GM23248 (cell line): ENCODE measurements around the gene SARNP. TPM values are rescaled to one million over a fixed set of nuclear protein-coding genes. Genes with fewer than 3 reads are reported as not detected.
A peak's percentile ranks its signal among the peaks of the same experiment; 100 is the strongest.

ENCODE experiments used
- DNase-seq: peaks from one replicate; pipeline ENCODE4 v3.0.0-alpha.2; 2015
- H2AFZ ChIP-seq: fragments of 200-600 bp; sonication (generic); 2 replicates; pipeline ENCODE4 v1.6.1; 2016; ENCODE audit warnings: antibody characterized with exemption
- H3F3A ChIP-seq: fragments of 200-600 bp; sonication (generic); 2 replicates; pipeline ENCODE4 v1.6.1; 2016; ENCODE audit warnings: mild to moderate bottlenecking, antibody characterized with exemption, mixed run types; ENCODE audit not compliant: insufficient read depth
- H3K27ac ChIP-seq: fragments of 200-600 bp; sonication (generic); 2 replicates; pipeline ENCODE4 v1.5.1; 2016; ENCODE audit warnings: mild to moderate bottlenecking
- H3K27me3 ChIP-seq: fragments of 200-600 bp; sonication (generic); replicated peaks from 2 replicates; pipeline ENCODE4 v1.6.1; 2016; ENCODE audit warnings: mild to moderate bottlenecking; ENCODE audit not compliant: insufficient read depth
- H3K36me3 ChIP-seq: fragments of 200-600 bp; sonication (generic); 2 replicates; pipeline ENCODE4 v1.6.1; 2016; ENCODE audit warnings: low read depth, mild to moderate bottlenecking
- H3K4me1 ChIP-seq: fragments of 200-600 bp; sonication (generic); 2 replicates; pipeline ENCODE4 v1.6.1; 2016; ENCODE audit warnings: mild to moderate bottlenecking; ENCODE audit not compliant: insufficient read depth
- H3K4me2 ChIP-seq: fragments of 200-600 bp; sonication (generic); one replicate; pipeline ENCODE4 v1.6.1; 2016; ENCODE audit warnings: mild to moderate bottlenecking; ENCODE audit not compliant: unreplicated experiment
- H3K4me3 ChIP-seq: fragments of 200-600 bp; sonication (generic); 2 replicates; pipeline ENCODE4 v1.5.1; 2016; ENCODE audit warnings: mild to moderate bottlenecking
- H3K79me2 ChIP-seq: fragments of 200-600 bp; sonication (generic); 2 replicates; pipeline ENCODE4 v1.6.1; 2016; ENCODE audit warnings: mild to moderate bottlenecking; ENCODE audit not compliant: insufficient read depth
- H3K9ac ChIP-seq: fragments of 200-600 bp; sonication (generic); 2 replicates; pipeline ENCODE4 v1.6.1; 2016; ENCODE audit warnings: mild to moderate bottlenecking
- H3K9me2 ChIP-seq: fragments of 200-600 bp; sonication (generic); 2 replicates; pipeline ENCODE4 v1.6.1; 2016; ENCODE audit warnings: mixed run types, mild to moderate bottlenecking, moderate library complexity; ENCODE audit not compliant: insufficient read depth
- H3K9me3 ChIP-seq: fragments of 200-600 bp; sonication (generic); one replicate; pipeline ENCODE4 v1.6.1; 2017; ENCODE audit warnings: low read depth
- H4K20me1 ChIP-seq: fragments of 200-600 bp; sonication (generic); 2 replicates; pipeline ENCODE4 v1.6.0; 2016; ENCODE audit not compliant: insufficient read depth
- EZH2 ChIP-seq: fragments of 200-600 bp; sonication (generic); IDR thresholded peaks from 2 replicates; pipeline ENCODE4 v1.6.1; 2018; ENCODE audit warnings: antibody characterized with exemption, mild to moderate bottlenecking; ENCODE audit not compliant: insufficient read depth, poor library complexity, severe bottlenecking
- EZH2phosphoT487 ChIP-seq: fragments of 200-600 bp; sonication (generic); IDR thresholded peaks from 2 replicates; pipeline ENCODE4 v1.6.1; 2018; ENCODE audit warnings: antibody characterized with exemption, moderate library complexity, mild to moderate bottlenecking, low read depth; ENCODE audit not compliant: insufficient read depth
- WGBS, 2 experiments: methylation state at CpG; one replicate each; pipeline ENCODE4 v1.1.6; 2015 to 2017; ENCODE audit warnings: low lambda C conversion rate in 2 of 2, low coverage in 1 of 2; ENCODE audit errors: missing lambda C conversion rate in 2 of 2; 5-methylcytosine and 5-hydroxymethylcytosine counted together
- in situ Hi-C: fragments of 300-500 bp; cut with MboI; formaldehyde crosslinking; loops from 2 replicates; pipeline ENCODE4 v1.15.0; 2020
- polyA plus RNA-seq: library from polyadenylated mRNA; unstranded; fragments of >200 nt; fragmentation: Nextera tagmentation; extraction: Ambion mirVana; gene quantifications from 2 replicates; pipeline ENCODE4 v1.2.1, GENCODE V29; 2016
- total RNA-seq: library from RNA; depleted of rRNA; stranded (reverse); fragments of >200 nt; shearing (Covaris generic); gene quantifications from 2 replicates; pipeline ENCODE4 v1.2.3, GENCODE V29; 2014

SARNP gene
- total and polyA plus RNA-seq, 2 experiments from 2014 or later = 53.6 to 131 TPM

DNA sequence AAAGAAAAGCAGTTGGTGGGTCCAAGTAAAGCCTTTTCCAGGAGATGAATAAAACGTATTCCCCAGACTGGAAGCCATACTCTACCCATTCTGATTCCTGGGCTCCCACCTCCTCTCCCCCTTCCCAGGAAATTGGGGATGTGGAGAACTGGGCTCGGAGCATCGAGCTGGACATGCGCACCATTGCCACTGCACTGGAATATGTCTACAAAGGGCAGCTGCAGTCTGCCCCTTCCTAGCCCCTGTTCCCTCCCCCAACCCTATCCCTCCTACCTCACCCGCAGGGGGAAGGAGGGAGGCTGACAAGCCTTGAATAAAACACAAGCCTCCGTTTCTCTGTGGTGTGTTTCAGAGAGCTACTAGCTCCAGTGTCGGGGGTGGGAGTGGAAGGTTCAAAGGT, 98.2 kb downstream of the SARNP start:
- no peaks in the 10 kb centered on the region for H3K9me3 ChIP-seq
- no peaks in the 10 kb centered on the region for H3K27me3 ChIP-seq
- in situ Hi-C loops = no loop called here
- DNase-seq = no peak
- 66 to 74% methylated on average over 7 of the region's 7 CpGs for WGBS, 2 experiments
- peaks cover 12% of the 10 kb centered on the region for H3K36me3 ChIP-seq
- H3K4me1 ChIP-seq = peaks cover 56% of the 10 kb centered on the region
- TF ChIP-seq EZH2phosphoT487 (no peak), EZH2 (no peak)
- H4K20me1 ChIP-seq = no peaks in the 10 kb centered on the region
- H3K27ac ChIP-seq = peak overlapping the region; percentile 81
- peak overlapping the region; percentile 65; the same call in 1 of the 2 replicates for H3K9ac ChIP-seq
- 0 out of 2 replicates have a peak, but pooled peaks cover 4% of the 10 kb centered on the region for H3K79me2 ChIP-seq
- no peak overlapping the region for H3K4me3 ChIP-seq
- no peak overlapping the region for H2AFZ ChIP-seq
- H3F3A ChIP-seq = peaks cover 83% of the 10 kb centered on the region
- H3K9me2 ChIP-seq = no peaks in the 10 kb centered on the region
- H3K4me2 ChIP-seq = peak overlapping the region; percentile 90

DNA sequence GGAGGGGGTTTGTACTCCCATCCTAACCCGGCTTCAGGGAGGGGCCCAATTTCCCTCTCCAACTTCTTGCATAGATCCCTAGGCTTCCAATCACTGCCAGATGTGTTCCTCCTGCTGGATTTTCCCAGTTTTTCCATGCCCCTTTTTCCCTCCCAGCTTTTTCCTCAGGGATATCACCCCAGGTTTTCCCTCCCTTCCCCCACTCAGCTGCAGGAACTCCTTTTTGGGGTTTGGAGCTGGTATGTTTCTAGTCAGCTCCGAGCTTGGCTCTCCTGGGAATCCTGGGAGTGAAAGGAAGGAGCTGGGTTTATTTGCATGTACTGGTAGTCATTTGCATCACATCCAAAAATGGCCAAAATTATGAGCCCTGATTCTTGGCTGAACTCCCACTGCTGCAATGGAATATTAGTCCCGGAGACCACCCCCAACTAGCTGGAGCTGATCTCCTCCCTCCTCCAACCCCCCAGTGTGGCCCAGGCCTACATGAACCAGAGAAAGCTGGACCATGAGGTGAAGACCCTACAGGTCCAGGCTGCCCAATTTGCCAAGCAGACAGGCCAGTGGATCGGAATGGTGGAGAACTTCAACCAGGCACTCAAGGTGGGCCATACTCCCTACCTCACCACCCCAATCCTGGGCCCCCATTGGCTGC, 98.8 kb downstream of the SARNP start:
- H3K79me2 ChIP-seq = 0 out of 2 replicates have a peak, but pooled peaks cover 4% of the 10 kb centered on the region
- H2AFZ ChIP-seq = no peak overlapping the region
- peaks cover 55% of the 10 kb centered on the region for H3K4me1 ChIP-seq
- no peaks in the 10 kb centered on the region for H3K9me3 ChIP-seq
- no peak for DNase-seq
- H3F3A ChIP-seq = peaks cover 77% of the 10 kb centered on the region
- WGBS, 2 experiments = 41% methylated on average over 4 of the region's 4 CpGs
- in situ Hi-C loops = no loop called here
- no peaks in the 10 kb centered on the region for H4K20me1 ChIP-seq
- no peak overlapping the region for H3K9ac ChIP-seq
- H3K4me3 ChIP-seq = peak overlapping the region; percentile 85; the same call in 1 of the 2 replicates
- H3K4me2 ChIP-seq = no peak overlapping the region
- no peaks in the 10 kb centered on the region for H3K9me2 ChIP-seq
- H3K27me3 ChIP-seq = no peaks in the 10 kb centered on the region
- TF ChIP-seq EZH2phosphoT487 (no peak), EZH2 (no peak)
- H3K36me3 ChIP-seq = peaks cover 6% of the 10 kb centered on the region; the same call in 1 of the 2 replicates
- peak overlapping the region; percentile 90; the same call in 1 of the 2 replicates for H3K27ac ChIP-seq

DNA sequence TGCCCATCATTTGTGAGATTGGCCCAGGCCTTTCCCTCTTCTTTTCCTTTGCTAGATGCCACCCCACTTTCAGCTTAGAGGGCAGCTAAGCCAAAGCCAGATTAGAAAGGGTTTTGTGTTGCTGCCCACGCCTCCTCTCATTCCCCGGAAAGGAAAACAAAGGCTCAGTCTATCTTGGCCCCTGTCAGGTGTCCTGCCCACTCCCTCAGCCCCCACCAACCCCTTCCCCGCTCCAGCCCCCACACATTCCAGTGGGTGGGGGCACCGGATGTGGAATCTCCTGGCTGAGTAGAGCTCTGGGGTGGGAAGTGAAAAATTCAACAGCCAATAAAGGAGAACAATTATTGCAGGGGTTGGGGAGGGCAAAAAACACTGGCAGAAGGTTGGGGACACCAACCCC, 99.5 kb downstream of the SARNP start:
- TF ChIP-seq EZH2 (no peak), EZH2phosphoT487 (no peak)
- H3K4me2 ChIP-seq = peak overlapping the region; percentile 78
- peak overlapping the region; percentile 85 for H3K4me3 ChIP-seq
- H3K4me1 ChIP-seq = peaks cover 61% of the 10 kb centered on the region
- H3K27ac ChIP-seq = peak overlapping the region; percentile 90
- in situ Hi-C loops = no loop called here
- no peaks in the 10 kb centered on the region; the same call in 1 of the 2 replicates for H3K36me3 ChIP-seq
- H3F3A ChIP-seq = peaks cover 77% of the 10 kb centered on the region
- 25% methylated on average over 4 of the region's 4 CpGs for WGBS, 2 experiments
- peak overlapping the region; percentile 15; the same call in 1 of the 2 replicates for H3K9ac ChIP-seq
- H4K20me1 ChIP-seq = no peaks in the 10 kb centered on the region
- DNase-seq = no peak
- no peaks in the 10 kb centered on the region for H3K9me3 ChIP-seq
- H2AFZ ChIP-seq = no peak overlapping the region
- no peaks in the 10 kb centered on the region for H3K27me3 ChIP-seq
- H3K9me2 ChIP-seq = no peaks in the 10 kb centered on the region
- H3K79me2 ChIP-seq = 0 out of 2 replicates have a peak, but pooled peaks cover 4% of the 10 kb centered on the region

DNA sequence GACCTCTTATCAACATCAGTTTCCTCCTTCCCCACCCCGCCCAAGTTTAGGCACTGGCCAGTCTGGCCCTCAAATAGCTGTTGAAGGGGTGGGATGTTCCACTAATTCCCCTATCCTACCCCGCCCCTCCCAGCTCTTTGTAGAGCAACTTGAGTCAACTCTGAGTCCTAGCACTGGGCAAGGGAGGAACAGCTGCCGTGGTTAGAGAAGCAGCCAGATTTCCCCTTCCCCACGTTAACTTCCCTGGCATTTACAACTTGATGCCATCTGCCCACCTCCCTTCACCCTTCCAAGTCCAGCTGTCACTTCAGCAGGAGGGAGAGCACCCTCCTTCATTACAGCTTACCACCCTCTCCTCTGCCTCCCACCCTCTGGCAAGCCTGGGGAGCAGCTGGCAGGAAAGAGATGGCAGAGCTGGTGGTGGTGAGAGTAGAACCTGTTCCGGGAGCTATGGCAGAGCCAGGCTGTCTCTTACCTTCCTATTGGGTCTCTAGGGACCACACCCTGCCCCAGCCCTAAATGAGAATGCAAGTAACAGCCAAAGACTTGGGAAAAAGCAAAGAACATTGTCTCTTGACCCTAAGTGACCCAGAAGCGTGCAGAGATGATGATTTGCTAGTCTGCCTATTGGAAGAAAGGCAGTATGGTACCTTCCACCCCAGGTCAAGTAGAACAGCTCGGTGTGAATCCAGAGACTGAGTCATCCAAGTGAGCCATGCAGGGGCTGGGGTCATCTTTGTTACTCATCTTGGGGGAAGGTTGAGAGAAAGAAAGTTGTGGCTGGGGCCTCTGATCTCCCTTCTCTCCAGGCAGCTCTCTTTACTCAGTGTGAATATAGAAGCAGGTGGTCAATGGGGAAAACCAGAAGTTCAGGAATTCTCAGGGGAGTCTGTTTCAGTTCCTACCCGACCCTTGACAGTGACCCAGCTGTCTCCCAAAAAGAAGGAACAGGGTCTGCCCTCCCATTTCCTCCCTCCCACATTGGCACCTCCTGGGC, 100.2 kb downstream of the SARNP start:
- TF ChIP-seq EZH2 (no peak), EZH2phosphoT487 (no peak)
- Histone ChIP-seq H3K27ac (peak overlapping the region; percentile 90), H3K4me1 (peaks cover 68% of the 10 kb centered on the region), H4K20me1 (no peaks in the 10 kb centered on the region), H2AFZ (peak overlapping the region; percentile 89; the same call in 1 of the 2 replicates), H3K4me2 (peak overlapping the region; percentile 78), H3K36me3 (no peaks in the 10 kb centered on the region), H3K9me3 (no peaks in the 10 kb centered on the region), H3K79me2 (0 out of 2 replicates have a peak, but pooled peaks cover 4% of the 10 kb centered on the region), H3K9me2 (no peaks in the 10 kb centered on the region), H3K9ac (peak overlapping the region; percentile 89), H3F3A (peaks cover 77% of the 10 kb centered on the region), H3K27me3 (no peaks in the 10 kb centered on the region), H3K4me3 (peak overlapping the region; percentile 85)
- in situ Hi-C loops = no loop called here
- 26 to 33% methylated on average over 7 to 8 of the region's 8 CpGs for WGBS, 2 experiments
- DNase-seq = peak; percentile 74
